Natural killer cell treated with Interleukin-12 subunit alpha and Interleukin-12 subunit beta and Interleukin-15 and Interleukin-18, amount 100 ng/mL, for 72 hours (primary cell): ENCODE data around the gene NKG7. TPM values are rescaled to one million over a fixed set of nuclear protein-coding genes. Genes with fewer than 3 reads are reported as not detected.
A peak's percentile ranks its signal among the peaks of the same experiment; 100 is the strongest.

Source experiments
- ATAC-seq, 2 donors: fragments of 150-1000 bp; cut with Tn5 transposase in 1 of 2; sonication (Bioruptor Pico), chemical (Tn5 transposase) in 1 of 2; 2 replicates each; pipeline ENCODE4 v1.10.0; 2021
- DNase-seq: peaks from one replicate; pipeline ENCODE4 v3.0.0; 2022; ENCODE audit warnings: low spot score
- H3K27ac Mint-ChIP-seq, 2 donors: 1 replicate in 1 of 2; 2 replicates in 1 of 2; pipeline ENCODE4 v1.8.0; 2022; ENCODE audit warnings: mixed read lengths in 2 of 2, mild to moderate bottlenecking in 1 of 2, moderate library complexity in 1 of 2
- H3K27me3 Mint-ChIP-seq, 2 donors: 1 replicate in 1 of 2; 2 replicates in 1 of 2; pipeline ENCODE4 v1.8.0; 2022; ENCODE audit warnings: mixed read lengths in 2 of 2
- H3K36me3 Mint-ChIP-seq: one replicate; pipeline ENCODE4 v1.8.0; 2022; ENCODE audit warnings: mixed read lengths
- H3K4me1 Mint-ChIP-seq, 2 donors: 1 replicate in 1 of 2; 2 replicates in 1 of 2; pipeline ENCODE4 v1.8.0; 2022; ENCODE audit warnings: low read depth in 2 of 2, mixed read lengths in 2 of 2, mild to moderate bottlenecking in 1 of 2
- H3K4me3 Mint-ChIP-seq: one replicate; pipeline ENCODE4 v1.8.0; 2022; ENCODE audit warnings: mixed read lengths
- H3K9me3 Mint-ChIP-seq: 2 replicates; pipeline ENCODE4 v1.8.0; 2022; ENCODE audit warnings: mixed read lengths
- total RNA-seq, 2 donors: library from RNA; stranded (reverse); gene quantifications; one replicate each; pipeline ENCODE4 v1.2.3, GENCODE V29; 2022

The NKG7 gene
- total RNA-seq, 2 donors from 2014 or later, result 1,196 to 2,045 TPM

DNA sequence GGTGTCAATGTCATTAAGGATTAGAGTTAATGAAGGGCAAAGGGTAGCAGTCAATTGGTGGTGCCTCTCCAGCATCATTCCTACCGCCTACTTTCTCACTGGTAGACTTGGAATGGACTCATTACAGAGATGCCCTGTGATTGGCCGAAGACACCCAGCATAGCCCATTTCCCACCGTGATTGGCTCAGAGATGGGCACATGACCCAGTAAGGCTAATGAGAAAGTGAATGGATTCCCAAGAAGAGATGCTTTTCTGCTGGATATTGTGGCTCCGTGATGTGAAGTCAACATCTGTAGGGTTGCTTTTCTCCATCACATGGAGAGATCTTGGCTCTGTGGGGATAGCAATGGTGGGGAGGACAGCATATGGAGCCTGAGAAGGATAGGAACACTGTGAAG is 42.1 kb downstream of the NKG7 start:
- DNase-seq (no peak), ATAC-seq (no peak)
- H3K4me1 Mint-ChIP-seq, result peaks cover 7 to 12% of the 10 kb centered on the region in 2 donors
- H3K27ac Mint-ChIP-seq, result no peak overlapping the region
- no peaks in the 10 kb centered on the region for H3K36me3 Mint-ChIP-seq
- no peaks in the 10 kb centered on the region for H3K9me3 Mint-ChIP-seq
- no peak overlapping the region for H3K4me3 Mint-ChIP-seq
- peaks cover 33% of the 10 kb centered on the region in 2 donors for H3K27me3 Mint-ChIP-seq

GRCh38 chr19:51329411-51329810 is 43.0 kb downstream of the NKG7 start:
- DNase-seq (no peak), ATAC-seq (no peak)
- no peak overlapping the region for H3K4me3 Mint-ChIP-seq
- H3K9me3 Mint-ChIP-seq, result no peaks in the 10 kb centered on the region
- peak overlapping the region in 1 of 2 donors; percentile 12 for H3K27ac Mint-ChIP-seq
- H3K4me1 Mint-ChIP-seq, result peaks cover 7 to 12% of the 10 kb centered on the region in 2 donors
- no peaks in the 10 kb centered on the region for H3K36me3 Mint-ChIP-seq
- H3K27me3 Mint-ChIP-seq, result peaks cover 32 to 38% of the 10 kb centered on the region in 2 donors

DNA sequence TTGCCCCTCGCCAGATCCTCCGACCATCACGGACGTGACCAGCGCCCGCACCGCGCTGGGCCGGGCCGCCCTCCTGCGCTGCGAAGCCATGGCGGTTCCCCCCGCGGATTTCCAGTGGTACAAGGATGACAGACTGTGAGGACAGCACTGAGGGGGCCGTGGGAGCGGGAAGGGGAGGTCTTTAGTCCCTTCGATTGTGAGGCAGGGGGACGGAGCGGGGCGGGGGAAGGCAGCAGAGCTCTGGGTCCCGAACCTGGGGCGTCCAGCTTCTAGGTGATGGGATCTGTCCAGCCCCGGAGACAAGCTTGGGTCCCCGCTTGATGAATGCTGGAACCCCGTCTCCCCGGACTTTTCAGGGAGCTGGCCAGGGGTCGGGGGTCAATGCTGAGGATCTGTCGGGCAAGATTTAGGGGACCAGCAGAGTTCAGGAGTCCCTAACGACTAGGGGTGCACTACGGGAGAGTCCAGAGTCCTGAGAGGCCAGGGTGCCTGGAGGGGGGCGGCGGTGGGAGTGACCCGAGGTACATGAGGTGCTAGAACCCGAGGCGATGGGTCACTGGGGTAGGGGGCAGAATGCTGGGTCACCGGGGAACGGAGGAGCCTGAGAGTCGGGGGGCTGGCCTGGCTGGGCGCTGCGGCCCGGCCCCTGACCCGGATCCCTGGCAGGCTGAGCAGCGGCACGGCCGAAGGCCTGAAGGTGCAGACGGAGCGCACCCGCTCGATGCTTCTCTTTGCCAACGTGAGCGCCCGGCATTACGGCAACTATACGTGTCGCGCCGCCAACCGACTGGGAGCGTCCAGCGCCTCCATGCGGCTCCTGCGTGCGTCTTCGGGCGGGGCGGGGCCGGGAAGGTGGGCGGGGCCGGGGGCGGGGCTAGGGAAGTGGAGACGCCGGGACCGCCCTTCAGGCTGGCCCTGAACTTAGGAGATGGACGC is 45.1 kb downstream of the NKG7 start:
- Mint-ChIP-seq H3K9me3 (no peaks in the 10 kb centered on the region), H3K27me3 (peaks cover 49 to 57% of the 10 kb centered on the region in 2 donors), H3K4me1 (peaks cover 7 to 12% of the 10 kb centered on the region in 2 donors), H3K36me3 (no peaks in the 10 kb centered on the region), H3K27ac (no peak overlapping the region), H3K4me3 (peak overlapping the region; percentile 65)
- ATAC-seq (peak; percentile 75 to 89), DNase-seq (peak; percentile 70)

- Mint-ChIP-seq H3K36me3 (no peaks in the 10 kb centered on the region), H3K27me3 (peaks cover 43 to 58% of the 10 kb centered on the region in 2 donors), H3K4me3 (no peak overlapping the region), H3K4me1 (peaks cover 7 to 12% of the 10 kb centered on the region in 2 donors), H3K9me3 (no peaks in the 10 kb centered on the region), H3K27ac (no peak overlapping the region)
- DNase-seq (no peak), ATAC-seq (no peak)
Observed at GRCh38 chr19:51326216-51327065, 46.0 kb downstream of the NKG7 start.

DNA sequence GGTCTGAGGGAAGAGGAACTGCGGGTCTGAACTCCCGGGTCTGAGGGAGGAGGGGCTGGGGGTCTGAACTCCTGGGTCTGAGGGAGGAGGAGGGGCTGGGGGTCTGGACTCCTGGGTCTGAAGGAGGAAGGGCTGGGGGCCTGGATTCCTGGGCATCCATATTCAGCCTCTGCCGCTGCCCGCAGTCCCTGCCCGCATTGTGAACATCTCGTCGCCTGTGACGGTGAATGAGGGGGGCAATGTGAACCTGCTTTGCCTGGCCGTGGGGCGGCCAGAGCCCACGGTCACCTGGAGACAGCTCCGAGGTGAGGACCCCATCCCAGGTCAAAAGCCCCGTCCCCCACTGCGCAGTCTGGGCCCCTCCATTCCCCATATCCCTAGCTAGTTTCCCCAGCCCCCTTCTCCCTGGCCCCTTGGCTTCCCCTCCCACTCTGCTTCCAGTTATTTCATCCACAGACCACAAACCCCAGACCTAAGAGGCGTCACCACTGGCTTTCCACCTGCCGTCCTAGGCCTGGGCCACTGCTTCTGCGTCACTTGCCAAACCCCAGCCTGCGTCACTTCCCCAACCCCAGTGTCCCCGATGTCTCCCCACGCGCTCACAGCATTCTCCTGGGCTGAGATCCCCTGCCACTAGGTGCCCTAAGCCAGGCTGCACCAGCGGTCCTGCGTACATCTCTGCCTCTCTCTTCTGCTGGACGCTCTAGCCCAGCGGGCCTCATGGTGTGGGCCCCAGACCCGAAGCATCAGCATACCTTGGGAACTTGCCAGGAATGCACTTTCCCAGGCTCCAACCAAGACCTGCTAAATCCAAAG is 47.1 kb downstream of the NKG7 start:
- peaks cover 11 to 12% of the 10 kb centered on the region in 2 donors for H3K4me1 Mint-ChIP-seq
- no peaks in the 10 kb centered on the region for H3K36me3 Mint-ChIP-seq
- H3K9me3 Mint-ChIP-seq, result no peaks in the 10 kb centered on the region
- ATAC-seq (no peak), DNase-seq (no peak)
- no peak overlapping the region for H3K27ac Mint-ChIP-seq
- H3K27me3 Mint-ChIP-seq, result peaks cover 41 to 52% of the 10 kb centered on the region in 2 donors
- no peak overlapping the region for H3K4me3 Mint-ChIP-seq

- Mint-ChIP-seq H3K4me3 (no peak overlapping the region), H3K27ac (no peak overlapping the region), H3K9me3 (no peaks in the 10 kb centered on the region), H3K36me3 (no peaks in the 10 kb centered on the region), H3K27me3 (peaks cover 33 to 48% of the 10 kb centered on the region in 2 donors), H3K4me1 (peaks cover 5 to 11% of the 10 kb centered on the region in 2 donors)
- DNase-seq (no peak), ATAC-seq (no peak)
Observed at GRCh38 chr19:51324167-51324481, 48.3 kb downstream of the NKG7 start.

DNA sequence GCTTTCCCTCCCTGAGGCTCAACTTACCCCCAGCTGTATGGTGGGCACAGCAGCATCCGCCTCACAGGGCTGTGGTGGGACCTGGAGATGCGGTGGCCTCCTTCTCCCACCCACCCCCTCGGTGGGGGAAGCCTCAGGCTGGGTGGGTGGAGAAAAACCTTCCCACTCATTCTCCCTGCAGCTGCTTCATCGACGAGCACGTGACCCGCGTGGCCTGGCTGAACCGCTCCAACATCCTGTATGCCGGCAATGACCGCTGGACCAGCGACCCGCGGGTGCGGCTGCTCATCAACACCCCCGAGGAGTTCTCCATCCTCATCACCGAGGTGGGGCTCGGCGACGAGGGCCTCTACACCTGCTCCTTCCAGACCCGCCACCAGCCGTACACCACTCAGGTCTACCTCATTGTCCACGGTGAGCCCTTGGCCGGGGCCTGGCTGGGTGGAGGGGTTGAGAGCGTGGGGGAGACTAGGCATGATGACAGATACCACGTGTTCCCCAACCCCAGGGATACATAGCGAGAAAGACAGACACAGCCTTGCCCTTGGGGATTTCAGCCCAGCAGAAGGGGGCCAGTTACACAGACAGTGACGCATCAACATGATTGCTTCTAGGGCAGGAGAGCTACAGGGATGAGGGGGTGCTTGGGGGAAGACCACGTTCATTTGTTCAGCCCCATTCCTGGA is 48.8 kb downstream of the NKG7 start:
- no peak overlapping the region for H3K4me3 Mint-ChIP-seq
- H3K4me1 Mint-ChIP-seq, result peaks cover 5 to 11% of the 10 kb centered on the region in 2 donors
- no peaks in the 10 kb centered on the region for H3K36me3 Mint-ChIP-seq
- no peaks in the 10 kb centered on the region for H3K9me3 Mint-ChIP-seq
- H3K27ac Mint-ChIP-seq, result no peak overlapping the region
- peaks cover 33 to 49% of the 10 kb centered on the region in 2 donors for H3K27me3 Mint-ChIP-seq
- ATAC-seq, result no peak
- DNase-seq, result no peak

GRCh38 chr19:51321799-51322198 is 50.7 kb downstream of the NKG7 start:
- no peaks in the 10 kb centered on the region for H3K9me3 Mint-ChIP-seq
- H3K27me3 Mint-ChIP-seq, result peaks cover 31 to 41% of the 10 kb centered on the region in 2 donors

More at GRCh38 chr19:51321799-51322198, 50.7 kb downstream of the NKG7 start:
- Mint-ChIP-seq H3K4me3 (no peak overlapping the region), H3K4me1 (peaks cover 0 to 7% of the 10 kb centered on the region in 2 donors), H3K27ac (no peak overlapping the region), H3K36me3 (no peaks in the 10 kb centered on the region)
- ATAC-seq, result no peak
- DNase-seq, result peak; percentile 48

Other genes with a start within 250 kb of the NKG7 start
- gene SIGLEC9, start 247.7 kb downstream of the NKG7 start, total RNA-seq, result 1 to 10 TPM in 1 of 2 donors, under 1 TPM in 1; 0.69 to 1.1 TPM
- gene SIGLEC7, start 230.4 kb downstream of the NKG7 start, total RNA-seq, result 1 to 10 TPM; 7.9 to 8.7 TPM
- gene CD33, start 147.6 kb downstream of the NKG7 start, total RNA-seq, result 1 to 10 TPM in 1 of 2 donors, under 1 TPM in 1; 0.89 to 1.4 TPM
- gene SIGLECL1, start 121.6 kb downstream of the NKG7 start, total RNA-seq, result not detected
- gene IGLON5, start 61.0 kb downstream of the NKG7 start, total RNA-seq, result under 1 TPM in 1 of 2 donors, not detected in 1; 0.59 TPM
- gene VSIG10L, start 30.5 kb downstream of the NKG7 start, total RNA-seq, result 1 to 10 TPM; 1.0 to 2.0 TPM
- 10 to 100 TPM; 41.1 to 83.8 TPM for gene ETFB, start 6.3 kb downstream of the NKG7 start, total RNA-seq
- 10 to 100 TPM; 49.6 to 74.3 TPM for gene CLDND2, start 3.7 kb downstream of the NKG7 start, total RNA-seq
- 10 to 100 TPM in 1 of 2 donors, 1 to 10 TPM in 1; 2.1 to 12.6 TPM for gene LIM2, start 15.3 kb upstream of the NKG7 start, total RNA-seq
- gene C19orf84, start 17.9 kb upstream of the NKG7 start, total RNA-seq, result under 1 TPM; 0.78 to 0.98 TPM
- gene SIGLEC10, start 45.0 kb upstream of the NKG7 start, total RNA-seq, result 1 to 10 TPM in 1 of 2 donors, under 1 TPM in 1; 0.28 to 1.5 TPM
- not detected for gene SIGLEC8, start 85.8 kb upstream of the NKG7 start, total RNA-seq
- not detected for gene CEACAM18, start 105.9 kb upstream of the NKG7 start, total RNA-seq
- gene SIGLEC12, start 129.1 kb upstream of the NKG7 start, total RNA-seq, result under 1 TPM in 1 of 2 donors, not detected in 1; 0.70 TPM
- gene SIGLEC6, start 159.0 kb upstream of the NKG7 start, total RNA-seq, result 1 to 10 TPM in 1 of 2 donors, not detected in 1; 1.0 TPM
- gene ZNF175, start 198.6 kb upstream of the NKG7 start, total RNA-seq, result 10 to 100 TPM in 1 of 2 donors, 1 to 10 TPM in 1; 9.9 to 13.2 TPM